Fibroblast of the aortic adventitia (primary cell): ENCODE measurements around the gene ADAMTSL4. TPM values are rescaled to one million over a fixed set of nuclear protein-coding genes. Genes with fewer than 3 reads are reported as not detected.

Experiments
- DNase-seq: peaks from one replicate; pipeline ENCODE4 v3.0.0-alpha.2; 2010; ENCODE audit warnings: low read depth
- H3K4me3 ChIP-seq: 2 replicates; pipeline ENCODE4 v1.5.1; 2011; ENCODE audit warnings: low read depth, mild to moderate bottlenecking, control low read depth, low read length, moderate library complexity
- total RNA-seq: library from RNA; depleted of rRNA; stranded (reverse); fragments of >200 nt; gene quantifications from 2 replicates; pipeline ENCODE4 v1.2.3, GENCODE V29; 2012; ENCODE audit warnings: low replicate concordance
- TF ChIP-seq, protein P1 (sequence below): IDR thresholded peaks from 2 replicates; pipeline ENCODE4 v1.5.1; 2011; ENCODE audit warnings: mild to moderate bottlenecking, low read length, control low read depth, inconsistent platforms; ENCODE audit not compliant: insufficient read depth

The ADAMTSL4 gene
- total RNA-seq, 1 donor: 13.0 TPM

- TF ChIP-seq, protein P1, sequence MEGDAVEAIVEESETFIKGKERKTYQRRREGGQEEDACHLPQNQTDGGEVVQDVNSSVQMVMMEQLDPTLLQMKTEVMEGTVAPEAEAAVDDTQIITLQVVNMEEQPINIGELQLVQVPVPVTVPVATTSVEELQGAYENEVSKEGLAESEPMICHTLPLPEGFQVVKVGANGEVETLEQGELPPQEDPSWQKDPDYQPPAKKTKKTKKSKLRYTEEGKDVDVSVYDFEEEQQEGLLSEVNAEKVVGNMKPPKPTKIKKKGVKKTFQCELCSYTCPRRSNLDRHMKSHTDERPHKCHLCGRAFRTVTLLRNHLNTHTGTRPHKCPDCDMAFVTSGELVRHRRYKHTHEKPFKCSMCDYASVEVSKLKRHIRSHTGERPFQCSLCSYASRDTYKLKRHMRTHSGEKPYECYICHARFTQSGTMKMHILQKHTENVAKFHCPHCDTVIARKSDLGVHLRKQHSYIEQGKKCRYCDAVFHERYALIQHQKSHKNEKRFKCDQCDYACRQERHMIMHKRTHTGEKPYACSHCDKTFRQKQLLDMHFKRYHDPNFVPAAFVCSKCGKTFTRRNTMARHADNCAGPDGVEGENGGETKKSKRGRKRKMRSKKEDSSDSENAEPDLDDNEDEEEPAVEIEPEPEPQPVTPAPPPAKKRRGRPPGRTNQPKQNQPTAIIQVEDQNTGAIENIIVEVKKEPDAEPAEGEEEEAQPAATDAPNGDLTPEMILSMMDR: no peak
- no peak for DNase-seq
- H3K4me3 ChIP-seq: no peak overlapping the region
These were observed 36.4 kb upstream of the ADAMTSL4 start for GRCh38 chr1:150512846-150513245.

DNA sequence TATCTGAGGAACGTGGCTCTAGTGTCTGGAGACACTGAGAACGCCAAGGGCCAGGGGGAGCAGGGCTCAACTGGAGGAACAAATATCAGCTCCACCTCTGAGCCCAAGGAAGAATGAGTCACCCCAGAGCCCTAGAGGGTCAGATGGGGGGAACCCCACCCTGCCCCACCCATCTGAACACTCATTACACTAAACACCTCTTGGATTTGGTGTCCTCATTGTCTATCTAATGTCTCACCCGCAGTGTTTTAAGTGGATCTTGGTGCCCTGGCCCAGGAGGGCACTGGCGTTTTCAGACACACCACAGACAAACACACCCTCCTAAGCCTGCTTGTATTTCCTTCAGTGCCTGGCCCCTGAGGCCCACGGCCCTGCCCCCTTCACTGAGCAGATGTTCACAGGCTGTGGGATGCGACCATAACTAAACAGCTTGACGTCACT lies 35.8 kb upstream of the ADAMTSL4 start:
- TF ChIP-seq, protein P1: no peak
- DNase-seq: no peak
- H3K4me3 ChIP-seq: no peak overlapping the region

DNA sequence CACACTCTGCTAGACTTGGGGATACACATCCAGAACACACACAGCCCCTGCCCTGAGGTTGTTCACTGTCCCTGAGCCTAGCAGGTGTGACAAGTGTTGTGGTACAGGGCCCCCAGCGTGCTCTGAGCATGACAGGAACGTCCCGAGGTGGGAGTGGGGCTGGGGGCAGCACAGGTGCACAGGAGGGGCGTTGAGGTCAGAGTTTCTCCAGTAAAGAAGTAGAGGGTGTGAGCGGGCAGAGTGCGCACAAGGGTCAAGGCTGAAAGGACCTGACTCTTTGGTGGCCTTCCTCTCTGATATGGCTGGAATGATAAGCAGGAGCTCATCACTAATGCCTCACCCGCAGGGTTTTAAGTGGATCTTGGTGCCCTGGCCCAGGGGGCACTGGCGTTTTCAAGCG lies 34.9 kb upstream of the ADAMTSL4 start:
- TF ChIP-seq, protein P1: no peak
- no peak for DNase-seq
- H3K4me3 ChIP-seq: no peak overlapping the region

DNA sequence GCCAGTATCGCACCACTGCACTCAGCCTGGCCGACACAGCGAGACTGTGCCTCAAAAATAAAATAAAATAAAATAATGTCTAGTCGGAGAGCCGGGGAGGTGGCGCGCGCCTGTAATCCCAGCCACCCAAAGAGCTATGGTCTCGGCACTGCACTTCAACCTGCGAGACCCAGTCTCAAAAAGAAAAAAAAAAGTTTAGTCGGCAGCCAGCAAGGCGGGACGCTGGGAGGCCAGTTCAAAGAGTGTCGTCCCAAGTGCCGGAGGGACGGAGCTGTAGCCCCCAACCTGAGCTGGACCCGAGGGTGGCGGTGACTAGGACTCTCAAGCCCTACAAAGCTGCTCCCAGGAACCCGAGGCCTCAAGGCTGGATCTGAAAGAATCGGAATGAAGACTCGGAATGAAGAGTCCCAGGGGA lies 34.3 kb upstream of the ADAMTSL4 start:
- TF ChIP-seq, protein P1: no peak
- H3K4me3 ChIP-seq: peak overlapping the region; percentile 70
- DNase-seq: no peak

DNA sequence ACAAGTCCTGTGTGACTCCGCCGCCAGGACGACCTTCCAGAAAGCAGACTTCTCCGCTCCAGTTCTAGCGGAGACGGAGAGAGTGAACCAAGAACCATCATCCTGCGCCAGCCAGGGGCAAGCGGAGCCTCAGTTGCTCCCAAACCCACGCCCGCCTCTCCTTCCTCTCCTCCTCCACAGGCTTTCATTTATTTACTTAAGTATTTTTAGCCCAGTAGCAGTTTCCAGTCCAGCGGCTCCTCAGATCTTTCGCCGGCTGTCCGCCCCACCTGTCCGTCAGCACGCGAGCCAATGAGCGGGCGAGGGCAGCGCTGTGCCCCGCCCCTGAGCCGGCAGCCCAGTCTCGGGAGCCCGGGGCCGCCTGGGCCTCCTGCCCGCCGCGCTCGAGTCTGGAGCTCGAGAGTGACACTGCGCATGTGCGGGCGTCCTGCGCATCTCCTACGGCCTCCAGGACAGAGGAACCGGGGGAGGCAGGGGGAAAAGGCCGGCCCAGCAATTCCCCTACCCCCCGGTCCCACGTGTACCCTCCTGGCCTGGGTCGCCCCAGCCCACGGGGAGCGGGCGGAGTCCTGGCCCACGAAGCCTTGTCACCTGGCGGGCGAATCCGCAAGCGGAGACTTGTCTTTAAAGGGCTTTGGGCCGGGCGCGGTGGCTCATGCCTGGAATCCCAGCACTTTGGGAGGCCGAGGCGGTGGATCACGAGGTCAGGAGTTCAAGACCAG lies 33.7 kb upstream of the ADAMTSL4 start, which contains the start of gene FALEC:
Gene FALEC, plus strand, starts transcription at position 425 of the 722 bp plus-strand sequence.
- TF ChIP-seq, protein P1: peak; percentile 10
- peak; percentile 94 for DNase-seq
- peak within 1 kb of the TSS; percentile 70 for H3K4me3 ChIP-seq

- H3K4me3 ChIP-seq: peak overlapping the region; percentile 70
- peak; percentile 49 for DNase-seq
- TF ChIP-seq, protein P1: peak; percentile 15
These were observed 33.1 kb upstream of the ADAMTSL4 start for GRCh38 chr1:150516050-150516591.

DNA sequence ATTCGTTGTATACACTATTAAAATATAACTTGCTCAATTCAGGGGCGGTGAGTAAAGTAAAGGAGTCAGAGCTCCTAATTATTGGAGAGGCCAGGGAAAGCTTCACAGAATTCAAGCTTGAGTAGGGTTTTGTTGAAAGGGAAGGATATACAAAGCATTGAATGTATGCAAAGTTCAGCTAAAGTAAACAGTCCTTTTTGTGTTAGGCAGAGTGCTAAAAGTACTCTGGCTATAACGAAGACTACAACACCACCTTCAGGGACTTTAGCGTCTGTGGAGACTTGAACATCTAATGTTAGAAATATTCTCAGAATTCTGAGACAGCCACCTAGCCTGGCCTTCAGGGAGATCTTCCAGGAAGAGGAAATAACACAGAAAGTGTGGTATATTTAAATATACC lies 32.6 kb upstream of the ADAMTSL4 start:
- H3K4me3 ChIP-seq: peak overlapping the region; percentile 59
- peak; percentile 26 for DNase-seq
- TF ChIP-seq, protein P1: no peak
